Loucy (cell line): Measurements from ENCODE around the gene TMEM201.

Experiments used
- CTCF ChIP-seq: fragments of 200-600 bp; sonication (generic); conservative IDR thresholded peaks from 2 replicates; pipeline ENCODE4 v1.5.1; 2014; ENCODE audit warnings: mild to moderate bottlenecking, antibody characterized with exemption, low read length
- EZH2phosphoT487 ChIP-seq: fragments of 200-600 bp; IDR thresholded peaks from 2 replicates; pipeline ENCODE4 v1.6.1; 2018; ENCODE audit warnings: antibody characterized with exemption, mild to moderate bottlenecking, moderate library complexity, borderline replicate concordance

GRCh38 chr1:9626201-9626608 is 37.5 kb downstream of the TMEM201 start:
- TF ChIP-seq CTCF, result no peak
- no peak for TF ChIP-seq EZH2phosphoT487
